Epithelial cell of proximal tubule (primary cell): ENCODE measurements around the gene BBX. TPM values are rescaled to one million over a fixed set of nuclear protein-coding genes. Genes with fewer than 3 reads are reported as not detected.

Experiments
- DNase-seq: peaks from one replicate; pipeline ENCODE4 v3.0.0-alpha.2; 2011; ENCODE audit warnings: low read depth
- H3K4me3 ChIP-seq: 2 replicates; pipeline ENCODE4 v1.5.1; 2011; ENCODE audit warnings: low read depth, mild to moderate bottlenecking, low read length
- total RNA-seq: library from RNA; depleted of rRNA; stranded (reverse); fragments of >200 nt; gene quantifications from 2 replicates; pipeline ENCODE4 v1.2.3, GENCODE V29; 2015
- TF ChIP-seq, protein P1 (sequence below): conservative IDR thresholded peaks from 2 replicates; pipeline ENCODE4 v1.5.1; 2012; ENCODE audit warnings: low read depth, mild to moderate bottlenecking, low read length

Gene BBX
- total RNA-seq, 1 donor from 2014 or later: 35.7 TPM

DNA sequence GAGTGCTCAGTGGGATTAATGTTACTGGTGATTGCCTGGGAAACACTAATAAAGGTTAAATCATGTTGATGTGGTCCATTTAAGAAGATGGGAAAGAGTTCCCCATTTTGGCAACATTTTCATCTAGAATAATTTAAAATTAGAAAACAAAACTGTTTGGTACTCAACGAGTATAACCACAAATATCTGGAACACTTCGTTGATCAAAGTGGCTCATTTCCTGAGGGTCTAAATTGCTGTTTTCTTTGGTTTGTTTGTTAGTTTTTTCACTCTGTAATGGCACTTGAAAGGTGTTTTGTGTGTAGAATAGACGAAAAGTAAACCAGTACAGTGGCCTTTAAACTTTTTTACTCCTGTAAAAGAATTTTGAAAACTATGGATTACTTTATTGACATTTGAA lies 73.9 kb downstream of the BBX start:
- H3K4me3 ChIP-seq: no peak overlapping the region
- no peak for DNase-seq
- TF ChIP-seq, protein P1, sequence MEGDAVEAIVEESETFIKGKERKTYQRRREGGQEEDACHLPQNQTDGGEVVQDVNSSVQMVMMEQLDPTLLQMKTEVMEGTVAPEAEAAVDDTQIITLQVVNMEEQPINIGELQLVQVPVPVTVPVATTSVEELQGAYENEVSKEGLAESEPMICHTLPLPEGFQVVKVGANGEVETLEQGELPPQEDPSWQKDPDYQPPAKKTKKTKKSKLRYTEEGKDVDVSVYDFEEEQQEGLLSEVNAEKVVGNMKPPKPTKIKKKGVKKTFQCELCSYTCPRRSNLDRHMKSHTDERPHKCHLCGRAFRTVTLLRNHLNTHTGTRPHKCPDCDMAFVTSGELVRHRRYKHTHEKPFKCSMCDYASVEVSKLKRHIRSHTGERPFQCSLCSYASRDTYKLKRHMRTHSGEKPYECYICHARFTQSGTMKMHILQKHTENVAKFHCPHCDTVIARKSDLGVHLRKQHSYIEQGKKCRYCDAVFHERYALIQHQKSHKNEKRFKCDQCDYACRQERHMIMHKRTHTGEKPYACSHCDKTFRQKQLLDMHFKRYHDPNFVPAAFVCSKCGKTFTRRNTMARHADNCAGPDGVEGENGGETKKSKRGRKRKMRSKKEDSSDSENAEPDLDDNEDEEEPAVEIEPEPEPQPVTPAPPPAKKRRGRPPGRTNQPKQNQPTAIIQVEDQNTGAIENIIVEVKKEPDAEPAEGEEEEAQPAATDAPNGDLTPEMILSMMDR: no peak

DNA sequence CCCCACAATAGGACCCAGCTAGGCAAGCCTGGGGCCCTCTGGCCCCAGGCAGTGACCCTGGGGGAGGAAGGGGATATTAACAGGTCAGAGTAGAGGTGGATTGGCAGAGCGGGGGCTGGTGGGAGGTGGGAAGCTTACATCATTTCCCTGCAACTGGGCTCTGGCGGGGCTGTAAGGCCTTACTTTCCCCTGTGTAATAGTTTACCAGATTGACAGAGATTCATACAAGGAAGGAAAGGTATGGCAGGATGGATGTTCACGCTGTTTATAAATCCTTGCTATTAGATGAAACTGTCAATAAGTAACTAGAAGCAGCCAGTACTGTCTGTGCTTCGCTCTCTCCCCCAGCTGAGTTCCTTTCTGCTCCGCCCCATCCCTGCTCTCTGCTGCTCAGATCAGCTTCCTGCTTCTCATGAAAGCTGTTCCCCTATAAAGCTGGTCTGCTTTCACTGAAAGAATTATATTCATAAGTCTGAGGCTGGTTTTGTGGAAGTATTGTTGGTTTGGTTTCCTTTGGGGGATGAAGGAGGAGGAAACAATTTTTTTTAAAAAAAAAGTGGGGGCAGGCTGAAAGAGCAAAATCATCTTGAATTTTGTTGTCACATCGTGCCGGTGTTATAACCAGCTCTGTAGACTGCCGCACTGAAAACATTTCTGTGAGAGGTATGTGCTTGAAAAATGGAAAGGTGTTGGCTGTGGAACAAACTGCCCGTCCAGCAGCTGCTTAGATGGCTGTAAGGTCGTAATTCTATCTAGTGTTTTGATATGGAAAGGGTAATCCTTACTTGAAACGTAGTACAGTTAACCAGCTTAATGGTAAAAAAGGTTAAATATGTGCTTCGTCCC lies 76.4 kb downstream of the BBX start:
- TF ChIP-seq, protein P1: no peak
- peak overlapping the region; percentile 53 for H3K4me3 ChIP-seq
- DNase-seq: peak; percentile 51

DNA sequence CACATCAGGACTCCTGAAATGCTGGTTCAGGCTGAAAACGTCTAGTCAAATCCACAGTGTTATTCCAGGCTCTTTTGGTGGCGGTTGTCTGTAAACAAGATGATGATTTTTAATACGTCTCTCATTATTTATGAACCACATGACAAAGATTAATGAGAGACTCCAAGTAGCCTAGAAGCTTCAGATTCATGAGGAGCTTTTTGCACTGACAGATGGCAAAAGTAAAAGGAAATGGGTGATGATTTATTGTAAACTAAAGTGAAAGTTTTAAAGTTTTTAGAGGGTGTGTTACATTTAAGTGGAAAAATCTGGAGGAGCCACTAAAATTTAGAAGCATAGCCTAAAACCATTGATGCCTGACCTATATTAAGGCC lies 77.0 kb downstream of the BBX start:
- DNase-seq: no peak
- H3K4me3 ChIP-seq: peak overlapping the region; percentile 53
- TF ChIP-seq, protein P1: no peak

DNA sequence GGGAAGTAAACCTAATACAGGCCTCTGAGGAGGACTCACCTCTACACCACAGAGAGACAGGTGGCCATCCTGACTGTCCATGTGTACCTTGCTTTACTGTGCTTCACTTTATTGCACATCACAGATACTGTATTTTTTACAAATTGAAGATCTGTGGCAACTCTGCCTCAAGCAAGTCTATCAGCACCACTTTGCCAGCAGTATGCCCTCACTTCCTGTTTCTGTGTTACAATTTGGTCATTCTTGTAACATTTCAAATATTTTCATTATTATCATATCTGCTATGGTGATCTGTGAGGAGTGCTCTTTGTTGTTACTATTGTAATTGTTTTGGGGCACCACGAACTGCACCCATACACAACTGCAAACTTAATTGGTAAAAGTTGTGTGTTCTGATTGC lies 78.0 kb downstream of the BBX start:
- TF ChIP-seq, protein P1: no peak
- no peak overlapping the region for H3K4me3 ChIP-seq
- DNase-seq: no peak

DNA sequence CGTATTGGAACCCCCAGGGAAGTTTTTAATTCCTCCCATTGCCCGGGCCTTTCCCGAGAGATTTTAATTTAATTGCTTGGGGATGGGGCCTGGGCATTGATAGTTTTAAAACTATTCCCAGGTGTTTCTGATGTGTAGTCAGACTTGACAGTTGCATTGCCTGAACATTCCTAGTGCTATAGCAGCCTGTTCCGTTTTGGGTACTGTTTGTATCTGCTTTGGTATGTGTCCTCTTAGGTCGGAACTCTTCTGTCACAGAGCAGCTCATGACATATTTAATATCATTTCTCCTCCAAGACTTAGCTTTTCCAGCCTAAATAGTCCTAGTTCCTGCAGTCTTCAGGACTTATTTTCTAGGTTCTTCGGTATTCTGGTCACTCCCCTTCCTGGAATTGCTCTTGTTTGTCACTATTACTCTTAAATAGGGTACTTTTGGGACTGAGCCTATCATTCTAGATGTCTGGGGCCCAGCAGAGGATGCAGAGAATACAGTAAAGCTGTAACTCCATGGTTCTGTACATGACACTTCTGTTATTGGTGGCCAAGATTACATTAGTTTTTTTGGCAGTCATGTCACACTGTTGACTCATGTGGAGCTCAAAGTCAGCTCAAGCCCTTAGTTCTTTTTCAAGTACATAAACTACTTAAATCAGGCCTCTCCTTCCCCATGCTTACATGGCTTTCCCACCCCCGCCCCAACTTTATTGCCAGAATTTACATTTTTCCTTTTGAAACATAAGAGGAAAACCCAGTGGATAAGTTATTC lies 81.5 kb downstream of the BBX start:
- no peak overlapping the region for H3K4me3 ChIP-seq
- no peak for DNase-seq
- TF ChIP-seq, protein P1: no peak

DNA sequence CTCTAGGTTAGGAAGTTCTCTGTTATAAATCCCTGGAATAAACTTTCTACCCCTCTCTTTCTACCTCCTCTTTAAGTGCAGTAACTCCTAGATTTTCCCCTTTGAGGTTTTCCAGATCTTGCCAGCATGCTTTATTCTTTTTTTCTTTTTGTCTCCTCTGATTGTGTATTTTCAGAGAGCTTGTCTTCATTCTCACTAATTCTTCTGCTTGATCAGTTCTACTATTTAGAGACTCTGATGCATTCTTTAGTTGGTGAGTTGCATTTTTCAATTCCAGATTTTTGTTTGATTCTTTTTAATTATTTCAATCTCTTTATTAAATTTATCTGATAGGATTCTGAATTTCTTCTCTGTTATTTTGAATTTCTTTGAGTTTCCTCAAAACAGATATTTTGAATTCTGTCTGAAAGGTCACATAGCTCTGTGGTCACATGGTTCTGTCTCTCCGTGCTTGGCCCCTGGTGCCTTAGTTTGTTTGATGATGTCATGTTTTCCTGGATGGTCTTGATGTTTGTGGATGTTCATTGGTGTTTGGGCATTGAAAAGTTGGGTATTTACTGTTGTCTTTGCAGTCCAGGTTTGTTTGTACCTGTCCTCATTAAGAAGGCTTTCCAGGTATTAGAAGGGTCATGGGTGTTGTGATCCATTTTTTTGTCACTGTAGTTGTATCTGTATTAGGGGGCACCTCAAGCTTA lies 89.2 kb downstream of the BBX start:
- TF ChIP-seq, protein P1: no peak
- no peak overlapping the region for H3K4me3 ChIP-seq
- DNase-seq: no peak
